ENCODE results near the gene RDX. TPM values are rescaled to one million over a fixed set of nuclear protein-coding genes. Genes with fewer than 3 reads are reported as not detected.
"Not testable (repeated sequence)": the region's sequence is repeated elsewhere in the genome, so short reads cannot be mapped to it uniquely, and the experiment has no call there.

RDX gene
- total RNA-seq, 1 donor from 2014 or later: 225 TPM

DNA sequence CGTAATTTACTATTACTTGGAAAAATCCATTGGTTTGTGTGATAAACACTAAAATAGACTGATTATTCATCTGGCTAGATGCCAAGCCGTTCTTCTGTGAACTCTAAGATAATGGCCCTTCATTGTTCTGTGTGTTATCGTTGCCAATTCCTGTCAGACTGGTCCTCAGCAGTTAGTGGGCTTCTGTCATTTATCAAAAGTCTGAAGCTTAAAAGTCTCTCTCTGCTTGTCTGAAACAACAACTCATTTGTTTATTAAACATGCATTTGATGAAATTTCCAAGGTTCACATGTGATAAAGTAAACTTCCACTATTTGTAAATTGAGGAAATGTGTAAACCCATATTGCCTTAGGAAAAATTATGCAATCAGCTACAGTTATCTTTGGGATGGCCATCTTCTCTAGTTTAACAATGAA, 21.1 kb upstream of the RDX start:
- H3K4me3 Mint-ChIP-seq (ENCODE audit: unreplicated experiment): no peak overlapping the region
- no peaks in the 10 kb centered on the region for H3K36me3 Mint-ChIP-seq (ENCODE audit: low read depth, unreplicated experiment)
- H3K4me1 Mint-ChIP-seq (ENCODE audit: unreplicated experiment): peaks cover 36% of the 10 kb centered on the region
- H3K27ac Mint-ChIP-seq (ENCODE audit: unreplicated experiment): peak overlapping the region; percentile 88
- no peaks in the 10 kb centered on the region for H3K27me3 Mint-ChIP-seq (ENCODE audit: unreplicated experiment)
- no peak for DNase-seq (ENCODE audit: low spot score)
- H3K9me3 Mint-ChIP-seq (ENCODE audit: unreplicated experiment): no peaks in the 10 kb centered on the region
- TF ChIP-seq, protein P1, sequence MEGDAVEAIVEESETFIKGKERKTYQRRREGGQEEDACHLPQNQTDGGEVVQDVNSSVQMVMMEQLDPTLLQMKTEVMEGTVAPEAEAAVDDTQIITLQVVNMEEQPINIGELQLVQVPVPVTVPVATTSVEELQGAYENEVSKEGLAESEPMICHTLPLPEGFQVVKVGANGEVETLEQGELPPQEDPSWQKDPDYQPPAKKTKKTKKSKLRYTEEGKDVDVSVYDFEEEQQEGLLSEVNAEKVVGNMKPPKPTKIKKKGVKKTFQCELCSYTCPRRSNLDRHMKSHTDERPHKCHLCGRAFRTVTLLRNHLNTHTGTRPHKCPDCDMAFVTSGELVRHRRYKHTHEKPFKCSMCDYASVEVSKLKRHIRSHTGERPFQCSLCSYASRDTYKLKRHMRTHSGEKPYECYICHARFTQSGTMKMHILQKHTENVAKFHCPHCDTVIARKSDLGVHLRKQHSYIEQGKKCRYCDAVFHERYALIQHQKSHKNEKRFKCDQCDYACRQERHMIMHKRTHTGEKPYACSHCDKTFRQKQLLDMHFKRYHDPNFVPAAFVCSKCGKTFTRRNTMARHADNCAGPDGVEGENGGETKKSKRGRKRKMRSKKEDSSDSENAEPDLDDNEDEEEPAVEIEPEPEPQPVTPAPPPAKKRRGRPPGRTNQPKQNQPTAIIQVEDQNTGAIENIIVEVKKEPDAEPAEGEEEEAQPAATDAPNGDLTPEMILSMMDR (IDR thresholded peaks at IDR 0.05; ENCODE audit: unreplicated experiment): no peak

DNA sequence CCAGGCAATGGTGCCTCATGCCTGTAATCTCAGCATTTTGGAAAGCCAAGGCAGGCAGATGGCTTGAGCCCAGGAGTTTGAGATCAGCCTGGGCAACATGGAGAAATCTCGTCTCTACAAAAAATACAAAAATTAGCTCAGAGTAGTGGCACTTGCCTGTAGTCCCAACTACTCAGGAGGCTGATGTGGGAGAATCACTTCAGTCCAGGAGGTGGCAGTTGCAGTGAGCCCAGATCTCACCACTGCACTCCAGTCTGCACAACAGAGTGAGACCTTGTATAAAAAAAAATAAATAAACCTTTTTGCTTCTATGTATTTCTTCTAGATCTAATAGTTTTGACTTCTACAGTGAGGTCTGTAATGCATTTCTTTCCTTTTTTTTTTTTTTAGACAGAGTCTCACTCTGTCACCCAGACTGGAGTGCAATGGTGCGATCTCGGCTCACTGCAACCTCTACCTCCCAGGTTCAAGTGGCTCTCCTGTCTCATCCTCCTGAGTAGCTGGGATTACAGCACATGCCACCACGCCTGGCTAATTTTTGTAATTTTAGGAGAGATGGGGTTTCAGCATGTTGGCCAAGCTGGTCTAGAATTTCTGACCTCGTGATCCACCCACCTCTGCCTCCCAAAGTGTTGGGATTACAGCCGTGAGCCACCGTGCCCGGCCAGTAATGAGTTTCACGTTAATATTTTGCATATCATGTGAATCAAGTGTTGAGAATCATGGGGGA, 18.1 kb upstream of the RDX start:
- Mint-ChIP-seq H3K36me3 (ENCODE audit: low read depth, unreplicated experiment) (no peaks in the 10 kb centered on the region), H3K27me3 (ENCODE audit: unreplicated experiment) (peaks cover 2% of the 10 kb centered on the region), H3K9me3 (ENCODE audit: unreplicated experiment) (no peaks in the 10 kb centered on the region), H3K27ac (ENCODE audit: unreplicated experiment) (no peak overlapping the region), H3K4me3 (ENCODE audit: unreplicated experiment) (no peak overlapping the region), H3K4me1 (ENCODE audit: unreplicated experiment) (peaks cover 36% of the 10 kb centered on the region)
- no peak for DNase-seq (ENCODE audit: low spot score)
- TF ChIP-seq, protein P1 (IDR thresholded peaks at IDR 0.05; ENCODE audit: unreplicated experiment): no peak

DNA sequence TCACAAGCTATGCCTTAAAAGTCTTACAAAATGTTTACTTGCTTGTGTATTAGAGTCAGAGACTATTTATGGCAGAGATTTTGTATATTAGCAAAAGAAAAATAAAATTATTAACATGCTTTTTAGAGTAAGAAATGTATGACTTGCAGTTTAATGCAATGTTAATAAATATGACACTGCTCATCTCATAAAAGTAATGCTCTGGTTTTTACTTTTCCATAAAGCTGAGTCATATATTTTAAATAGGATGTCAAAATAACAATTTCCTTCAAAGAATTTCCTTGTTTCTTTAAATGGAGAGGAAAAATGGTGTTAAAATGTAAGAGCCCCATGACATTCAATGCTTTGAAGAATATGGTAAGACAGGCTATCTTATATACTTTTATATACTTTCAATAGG, 16.3 kb upstream of the RDX start:
- TF ChIP-seq, protein P1 (IDR thresholded peaks at IDR 0.05; ENCODE audit: unreplicated experiment): no peak
- no peaks in the 10 kb centered on the region for H3K9me3 Mint-ChIP-seq (ENCODE audit: unreplicated experiment)
- peaks cover 4% of the 10 kb centered on the region for H3K27me3 Mint-ChIP-seq (ENCODE audit: unreplicated experiment)
- H3K36me3 Mint-ChIP-seq (ENCODE audit: low read depth, unreplicated experiment): no peaks in the 10 kb centered on the region
- H3K4me1 Mint-ChIP-seq (ENCODE audit: unreplicated experiment): peaks cover 33% of the 10 kb centered on the region
- H3K4me3 Mint-ChIP-seq (ENCODE audit: unreplicated experiment): no peak overlapping the region
- H3K27ac Mint-ChIP-seq (ENCODE audit: unreplicated experiment): no peak overlapping the region
- DNase-seq (ENCODE audit: low spot score): no peak

DNA sequence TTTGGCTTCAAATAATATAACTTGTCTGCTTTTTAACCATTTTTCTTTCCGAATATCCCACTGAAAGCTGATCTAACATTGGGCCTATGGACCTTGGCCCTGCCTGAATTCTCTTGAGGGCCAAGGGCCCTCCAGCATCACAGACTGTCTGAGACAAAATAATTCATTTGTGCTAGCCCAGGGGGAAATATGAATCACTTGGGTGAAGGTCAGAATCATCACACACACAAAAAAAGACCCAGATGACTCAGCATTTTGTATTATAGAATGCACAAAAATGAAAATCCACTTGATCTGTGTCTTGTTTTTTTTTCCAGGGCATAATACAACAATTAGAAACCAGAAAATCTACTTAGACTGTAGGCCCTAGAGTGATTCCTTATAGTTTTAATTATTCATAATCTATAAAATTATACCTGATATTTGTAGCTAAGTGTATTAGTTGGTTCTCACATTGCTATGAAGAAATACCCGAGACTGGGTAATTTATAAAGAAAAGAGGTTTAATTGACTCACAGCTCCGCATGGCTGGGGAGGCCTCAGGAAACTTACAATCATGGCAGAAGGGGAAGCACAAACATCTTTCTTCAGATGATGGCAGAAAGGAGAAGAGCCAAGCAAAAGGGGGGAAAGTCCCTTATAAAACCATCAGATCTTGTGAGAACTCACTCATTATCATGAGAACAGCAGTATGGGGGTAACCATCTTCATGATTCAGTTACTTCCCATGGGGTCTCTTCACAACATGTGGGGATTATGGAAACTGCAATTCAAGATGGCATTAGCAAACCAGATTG, 15.6 kb upstream of the RDX start:
- Mint-ChIP-seq H3K27ac (ENCODE audit: unreplicated experiment) (peak overlapping the region; percentile 77), H3K4me1 (ENCODE audit: unreplicated experiment) (peaks cover 28% of the 10 kb centered on the region), H3K9me3 (ENCODE audit: unreplicated experiment) (no peaks in the 10 kb centered on the region), H3K4me3 (ENCODE audit: unreplicated experiment) (no peak overlapping the region), H3K27me3 (ENCODE audit: unreplicated experiment) (peaks cover 6% of the 10 kb centered on the region), H3K36me3 (ENCODE audit: low read depth, unreplicated experiment) (no peaks in the 10 kb centered on the region)
- no peak for DNase-seq (ENCODE audit: low spot score)
- TF ChIP-seq, protein P1 (IDR thresholded peaks at IDR 0.05; ENCODE audit: unreplicated experiment): no peak

DNA sequence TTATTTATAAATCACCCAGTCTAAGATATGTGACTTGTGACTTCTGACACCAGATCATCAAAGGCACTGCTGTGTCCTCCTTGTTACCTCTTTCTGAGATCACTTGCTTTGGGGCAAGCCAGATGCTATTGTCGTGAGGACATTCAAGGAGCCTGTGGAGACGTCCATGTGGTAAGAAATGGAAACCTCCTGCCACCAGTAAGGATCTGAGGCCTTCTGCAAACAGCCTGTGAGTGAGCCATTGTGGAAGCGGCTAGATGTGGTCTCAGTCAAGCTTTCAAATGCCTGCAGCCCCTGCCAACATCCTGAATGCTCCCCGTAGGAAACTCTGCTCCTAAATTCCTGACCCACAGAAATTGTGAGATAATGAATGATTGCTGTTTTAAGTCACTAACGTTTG, 11.7 kb upstream of the RDX start:
- Mint-ChIP-seq H3K4me1 (ENCODE audit: unreplicated experiment) (peaks cover 25% of the 10 kb centered on the region), H3K27me3 (ENCODE audit: unreplicated experiment) (peaks cover 6% of the 10 kb centered on the region), H3K36me3 (ENCODE audit: low read depth, unreplicated experiment) (no peaks in the 10 kb centered on the region), H3K9me3 (ENCODE audit: unreplicated experiment) (no peaks in the 10 kb centered on the region), H3K27ac (ENCODE audit: unreplicated experiment) (no peak overlapping the region), H3K4me3 (ENCODE audit: unreplicated experiment) (no peak overlapping the region)
- no peak for DNase-seq (ENCODE audit: low spot score)
- TF ChIP-seq, protein P1 (IDR thresholded peaks at IDR 0.05; ENCODE audit: unreplicated experiment): no peak

DNA sequence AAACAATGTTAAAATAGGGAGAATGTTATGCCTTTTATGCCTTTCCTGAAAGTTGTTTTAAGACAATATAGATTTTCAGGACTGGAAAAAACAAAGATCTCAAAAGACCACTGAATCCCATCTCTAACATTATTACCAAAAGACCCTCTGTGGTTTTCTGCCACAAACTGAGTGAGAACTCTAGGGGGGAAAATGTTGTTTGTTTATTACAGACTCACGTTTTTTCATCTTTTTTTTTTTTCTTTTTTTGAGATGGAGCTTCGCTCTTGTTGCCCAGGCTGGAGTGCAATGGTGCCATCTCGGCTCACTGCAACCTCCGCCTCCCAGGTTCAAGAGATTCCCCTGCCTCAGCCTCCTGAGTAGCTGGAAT, 9.6 kb upstream of the RDX start:
- H3K4me1 Mint-ChIP-seq (ENCODE audit: unreplicated experiment): peaks cover 18% of the 10 kb centered on the region
- H3K27me3 Mint-ChIP-seq (ENCODE audit: unreplicated experiment); H3K27ac Mint-ChIP-seq (ENCODE audit: unreplicated experiment); H3K9me3 Mint-ChIP-seq (ENCODE audit: unreplicated experiment); DNase-seq (ENCODE audit: low spot score); H3K4me3 Mint-ChIP-seq (ENCODE audit: unreplicated experiment); H3K36me3 Mint-ChIP-seq (ENCODE audit: low read depth, unreplicated experiment): not testable (repeated sequence)

Measured in endothelial cell (in vitro differentiated cells).